ENCODE results near the gene TIGD1.
"Not testable (repeated sequence)": the region's sequence is repeated elsewhere in the genome, so short reads cannot be mapped to it uniquely, and the experiment has no call there.

Gene TIGD1

DNA sequence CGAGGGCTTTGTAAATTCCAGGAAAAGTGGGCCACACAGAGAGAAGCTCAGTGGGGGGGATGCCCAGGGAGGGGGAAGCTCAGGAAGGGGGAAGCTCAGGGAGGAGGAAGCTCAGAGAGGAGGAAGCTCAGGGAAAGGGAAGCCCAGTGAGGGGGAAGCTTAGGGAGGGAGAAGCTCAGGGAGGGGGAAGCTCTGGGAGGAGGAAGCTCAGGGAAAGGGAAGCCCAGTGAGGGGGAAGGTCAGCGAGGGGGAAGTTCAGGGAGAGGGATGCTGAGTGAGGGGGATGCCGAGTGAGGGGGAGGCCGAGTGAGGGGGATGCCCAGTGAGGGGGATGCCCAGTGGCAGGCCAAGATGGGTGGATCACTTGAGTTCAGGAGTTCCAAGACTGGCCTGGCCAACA is 11.7 kb downstream of the TIGD1 start:
- DNase-seq, result no peak

GRCh38 chr2:232537499-232537898 is 12.9 kb downstream of the TIGD1 start:
- DNase-seq, result no peak

GRCh38 chr2:232537079-232537478 is 13.3 kb downstream of the TIGD1 start:
- DNase-seq, result no peak

GRCh38 chr2:232535761-232536530 is 14.4 kb downstream of the TIGD1 start:
- DNase-seq, result no peak

GRCh38 chr2:232534940-232535651 is 15.3 kb downstream of the TIGD1 start:
- DNase-seq, result no peak

- no peak for DNase-seq
These were observed 16.2 kb downstream of the TIGD1 start for GRCh38 chr2:232533944-232534710.

DNA sequence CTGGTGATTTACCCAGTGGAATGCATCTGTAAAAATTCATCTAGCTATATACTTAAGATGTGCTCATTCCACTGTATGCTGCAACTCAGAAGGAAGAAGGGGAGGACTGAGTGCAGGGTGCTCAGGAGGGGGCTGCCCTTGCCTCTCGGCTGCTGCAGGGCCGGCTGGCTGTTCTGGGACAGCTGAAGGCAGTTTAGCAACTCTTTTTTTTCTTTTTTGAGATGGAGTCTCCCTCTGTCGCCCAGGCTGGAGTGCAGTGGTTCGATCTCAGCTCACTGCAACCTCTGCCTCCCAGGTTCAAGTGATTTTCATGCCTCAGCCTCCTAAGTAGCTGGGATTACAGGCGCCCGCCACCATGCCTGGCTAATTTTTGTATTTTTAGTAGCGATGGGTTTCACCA is 17.5 kb downstream of the TIGD1 start:
- DNase-seq, result not testable (repeated sequence)

DNA sequence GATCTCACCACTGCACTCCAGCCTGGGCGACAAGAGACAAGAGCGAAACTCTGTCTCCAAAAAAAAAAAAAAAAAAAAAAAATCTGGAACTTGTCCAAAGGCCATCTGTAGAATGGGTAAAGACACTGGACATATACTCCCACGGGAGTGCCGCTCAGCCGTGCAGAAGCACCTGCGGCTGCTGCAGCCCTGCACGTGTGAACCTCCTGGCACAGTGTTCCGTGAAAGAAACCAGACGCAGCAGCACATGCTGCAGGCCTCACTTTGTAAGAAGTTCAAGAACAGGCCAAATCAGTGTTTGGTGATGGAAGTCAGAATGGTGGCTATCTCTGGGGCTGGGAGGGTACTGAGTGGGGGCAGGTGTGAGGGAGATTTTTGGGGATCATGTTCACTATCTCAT is 17.9 kb downstream of the TIGD1 start:
- no peak for DNase-seq

DNA sequence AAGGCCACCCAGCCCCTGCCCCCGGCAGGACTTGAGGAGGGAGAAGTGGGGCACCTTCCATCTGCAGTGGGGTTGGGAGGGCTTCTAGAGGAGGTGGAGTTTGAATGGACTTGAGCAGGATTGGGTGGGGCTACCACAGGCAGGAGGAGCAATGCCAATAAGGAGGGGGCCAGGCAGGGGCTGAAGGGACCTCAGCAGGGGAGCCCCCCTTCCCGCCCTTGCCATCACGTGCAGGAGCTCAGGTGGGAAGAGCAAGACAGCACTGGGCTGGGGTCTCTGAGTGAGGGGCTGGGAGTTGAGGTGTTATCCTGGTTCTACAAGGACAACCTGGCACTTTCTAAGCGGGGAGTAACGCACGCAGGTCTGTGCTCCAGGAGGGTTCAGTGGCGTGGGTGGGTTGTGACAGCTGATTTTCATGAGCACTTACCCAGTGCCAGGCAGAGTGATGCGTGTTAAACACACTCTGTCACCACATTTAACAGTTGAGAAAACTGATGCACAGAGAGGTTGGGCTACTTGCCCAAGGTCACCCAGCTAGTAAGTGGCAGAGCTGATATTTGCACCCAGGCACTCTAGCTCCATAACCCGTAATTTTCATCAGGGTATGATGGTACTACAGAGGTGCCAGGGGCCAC is 19.6 kb downstream of the TIGD1 start:
- no peak for DNase-seq

GRCh38 chr2:232529806-232530547 is 20.4 kb downstream of the TIGD1 start:
- DNase-seq, result no peak

- no peak for DNase-seq
These were observed 21.5 kb downstream of the TIGD1 start for GRCh38 chr2:232528746-232529460.

DNA sequence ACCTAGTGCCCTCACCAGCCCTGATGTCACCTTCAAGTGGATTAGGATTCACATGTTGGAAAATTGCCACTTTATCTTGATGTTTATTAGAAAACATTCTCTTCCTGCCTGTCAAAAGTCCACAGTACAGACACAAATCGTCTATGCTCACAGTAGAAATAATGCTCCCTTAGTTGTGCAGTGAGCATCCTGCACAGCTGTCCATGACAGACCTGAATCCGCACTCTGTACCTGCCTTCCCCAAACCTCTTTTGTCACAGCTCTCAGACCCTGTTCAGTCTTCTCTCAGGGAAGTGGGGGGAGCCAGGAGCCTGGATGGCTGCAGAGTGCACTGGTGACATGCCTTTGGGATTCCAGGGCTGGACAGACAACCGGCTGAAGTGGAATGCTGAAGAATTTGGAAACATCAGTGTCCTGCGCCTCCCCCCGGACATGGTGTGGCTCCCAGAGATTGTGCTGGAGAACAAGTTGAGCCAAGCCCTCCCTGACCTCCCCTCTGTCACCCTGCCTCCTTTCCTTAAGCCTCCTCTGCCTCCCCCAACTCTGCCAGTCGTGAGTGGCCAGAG is 22.4 kb downstream of the TIGD1 start:
- DNase-seq, result no peak

DNA sequence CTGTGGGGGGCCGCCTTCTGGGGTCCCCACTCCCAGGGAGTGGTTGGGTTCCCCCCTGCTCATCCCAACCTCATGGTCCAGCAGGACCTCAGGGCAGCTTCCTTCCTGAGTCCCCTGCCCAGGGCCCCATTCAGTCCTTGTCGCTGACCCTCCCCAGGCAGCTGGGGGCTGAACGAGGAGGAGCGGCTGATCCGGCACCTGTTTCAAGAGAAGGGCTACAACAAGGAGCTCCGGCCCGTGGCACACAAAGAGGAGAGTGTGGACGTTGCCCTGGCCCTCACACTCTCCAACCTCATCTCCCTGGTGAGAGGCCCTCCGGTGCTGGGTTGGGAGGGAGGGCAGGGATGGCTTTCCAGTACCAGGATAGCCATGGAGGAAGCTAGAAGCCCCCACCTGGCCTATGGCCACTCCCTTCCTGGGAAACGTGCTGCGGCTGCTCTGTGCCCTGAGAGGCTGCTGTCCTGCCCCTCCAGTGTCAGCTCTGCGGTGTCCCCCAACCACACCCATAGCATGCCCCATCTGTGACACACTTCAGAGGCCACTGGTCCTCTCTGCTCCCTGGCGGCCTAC is 23.9 kb downstream of the TIGD1 start:
- no peak for DNase-seq

DNA sequence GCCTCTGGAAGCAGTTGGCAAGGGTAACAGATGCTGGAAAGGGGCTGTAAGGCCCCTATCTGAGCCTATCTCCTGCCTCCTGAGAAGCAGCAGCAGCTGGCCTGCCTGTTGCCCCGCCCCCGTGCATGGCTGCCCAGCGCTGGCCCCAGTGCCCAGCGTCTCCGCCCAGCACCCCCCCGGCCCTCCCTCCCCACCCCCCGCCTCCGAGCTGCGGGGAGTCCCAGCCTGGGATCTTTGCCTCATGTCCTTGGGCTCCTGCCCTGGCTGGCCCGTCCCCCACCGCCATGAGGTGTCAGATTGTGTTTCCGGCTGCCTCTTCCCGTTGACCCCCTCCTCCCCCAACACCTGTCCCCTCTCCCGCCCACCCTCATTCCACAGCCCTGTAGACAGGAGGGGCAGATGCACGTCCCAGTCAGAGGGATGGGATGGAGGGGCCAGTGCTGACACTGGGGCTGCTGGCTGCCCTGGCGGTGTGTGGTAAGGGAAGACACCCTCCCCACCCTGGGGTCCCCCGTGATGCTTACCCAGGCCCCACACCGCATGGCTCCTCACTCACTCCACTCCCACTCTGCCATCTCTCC is 24.5 kb downstream of the TIGD1 start, which contains the start of gene CHRND:
CHRND (plus strand) TSS at position 370 of the 581 bp plus-strand sequence; CDS start at position 426, 56 bp downstream.
- no peak for DNase-seq

GRCh38 chr2:232525199-232525598 is 25.2 kb downstream of the TIGD1 start:
- DNase-seq, result no peak

DNA sequence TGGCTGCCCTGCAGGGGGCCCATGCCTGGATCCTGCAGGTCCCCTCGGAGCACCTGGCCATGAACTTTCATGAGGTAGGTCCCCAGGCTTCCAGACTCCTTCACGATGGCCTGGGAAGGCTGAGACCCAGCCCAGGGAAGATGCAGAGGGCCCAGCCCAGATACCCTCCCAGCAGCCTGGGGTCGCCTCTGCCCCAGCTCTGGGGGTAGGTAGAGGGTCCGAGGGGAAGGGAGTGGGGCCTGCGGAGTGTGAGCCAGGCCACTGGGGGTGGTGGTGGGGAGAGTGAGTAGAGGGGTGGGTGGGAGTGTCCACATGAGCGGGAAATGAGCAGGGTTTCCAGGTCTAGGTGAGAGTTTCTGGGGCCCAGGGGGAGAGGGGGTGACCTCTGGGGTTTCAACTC is 25.6 kb downstream of the TIGD1 start:
- DNase-seq, result no peak

GRCh38 chr2:232523682-232524597 is 26.4 kb downstream of the TIGD1 start:
- peak; percentile 31 for DNase-seq

GRCh38 chr2:232523402-232523681 is 27.0 kb downstream of the TIGD1 start:
- DNase-seq, result no peak

Measured in fibroblast of skin of scalp (primary cell).